ENCODE measurements around the gene MIAT. TPM values are rescaled to one million over a fixed set of nuclear protein-coding genes. Genes with fewer than 3 reads are reported as not detected.
A peak's percentile ranks its signal among the peaks of the same experiment; 100 is the strongest.
"Not testable (repeated sequence)": the region's sequence is repeated elsewhere in the genome, so short reads cannot be mapped to it uniquely, and the experiment has no call there.

MIAT gene
- total RNA-seq, 1 donor from 2014 or later = 1.1 TPM

DNA sequence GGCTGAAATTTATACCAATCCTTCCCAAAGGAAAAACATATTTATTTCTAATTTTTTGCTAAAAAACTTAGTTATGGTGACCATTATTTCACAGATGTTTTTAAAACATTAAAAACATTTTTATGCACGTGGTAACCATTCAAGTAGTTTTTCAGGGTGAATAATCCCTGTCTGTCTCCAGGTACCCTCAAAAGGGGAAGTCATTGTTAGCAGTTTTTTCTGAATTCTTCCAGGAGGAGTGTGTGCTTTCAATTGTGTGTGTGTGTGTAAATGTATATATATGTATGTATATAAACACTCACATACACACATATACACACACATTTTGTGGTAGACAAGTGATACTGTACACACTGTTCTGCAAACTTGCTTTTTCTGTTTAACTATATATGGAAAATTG lies 43.9 kb downstream of the MIAT start:
- ATAC-seq = no peak

DNA sequence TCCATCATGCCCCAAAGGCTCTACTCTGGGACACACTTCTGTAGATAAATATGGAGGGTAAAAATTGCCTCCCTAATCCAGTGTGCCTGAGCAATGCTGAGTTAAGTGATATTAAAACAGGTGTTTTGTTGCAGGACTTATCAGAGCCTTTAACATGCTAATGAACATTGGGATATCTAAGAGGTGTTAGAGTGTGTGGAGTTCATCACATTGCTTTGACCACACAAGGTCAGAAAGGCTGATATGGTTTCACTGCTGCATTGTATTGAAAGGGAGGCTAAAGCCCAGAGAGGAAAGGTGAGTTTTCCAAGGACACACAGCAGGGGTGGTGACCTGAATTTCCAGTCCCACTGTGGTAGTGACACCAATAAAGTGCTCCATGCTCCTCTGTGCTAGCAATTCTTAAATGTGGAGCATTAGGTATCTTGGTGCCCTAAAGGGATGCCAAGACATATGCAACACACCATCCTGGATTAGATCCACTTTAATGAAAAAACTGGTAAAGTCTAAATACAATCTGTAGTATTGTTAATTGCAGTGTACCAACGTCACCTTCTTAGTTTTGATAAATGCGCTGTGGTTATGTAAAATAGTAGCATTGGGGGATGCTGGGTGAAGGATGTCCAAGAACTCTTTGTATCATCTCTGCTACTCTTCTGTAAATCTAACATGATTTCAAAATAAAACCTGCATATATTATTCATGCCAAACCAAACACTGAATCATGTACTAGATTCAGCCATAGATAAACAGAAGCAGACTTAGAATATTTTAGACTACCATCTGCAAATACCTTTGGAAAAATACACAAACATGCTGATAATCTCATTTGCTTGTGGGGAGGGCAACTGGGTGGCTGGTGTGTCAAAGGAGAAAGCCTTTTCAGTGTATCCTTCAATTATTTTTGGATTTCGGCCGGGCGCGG lies 45.8 kb downstream of the MIAT start:
- ATAC-seq = no peak

GRCh38 chr22:26705379-26705778 lies 48.0 kb downstream of the MIAT start:
- ATAC-seq = not testable (repeated sequence)

- ATAC-seq = no peak
These were observed 49.7 kb downstream of the MIAT start for GRCh38 chr22:26707090-26707489.

- peak; percentile 63 for ATAC-seq
These were observed 50.2 kb downstream of the MIAT start for GRCh38 chr22:26707581-26707980.

GRCh38 chr22:26708256-26709009 lies 51.0 kb downstream of the MIAT start:
- no peak for ATAC-seq

DNA sequence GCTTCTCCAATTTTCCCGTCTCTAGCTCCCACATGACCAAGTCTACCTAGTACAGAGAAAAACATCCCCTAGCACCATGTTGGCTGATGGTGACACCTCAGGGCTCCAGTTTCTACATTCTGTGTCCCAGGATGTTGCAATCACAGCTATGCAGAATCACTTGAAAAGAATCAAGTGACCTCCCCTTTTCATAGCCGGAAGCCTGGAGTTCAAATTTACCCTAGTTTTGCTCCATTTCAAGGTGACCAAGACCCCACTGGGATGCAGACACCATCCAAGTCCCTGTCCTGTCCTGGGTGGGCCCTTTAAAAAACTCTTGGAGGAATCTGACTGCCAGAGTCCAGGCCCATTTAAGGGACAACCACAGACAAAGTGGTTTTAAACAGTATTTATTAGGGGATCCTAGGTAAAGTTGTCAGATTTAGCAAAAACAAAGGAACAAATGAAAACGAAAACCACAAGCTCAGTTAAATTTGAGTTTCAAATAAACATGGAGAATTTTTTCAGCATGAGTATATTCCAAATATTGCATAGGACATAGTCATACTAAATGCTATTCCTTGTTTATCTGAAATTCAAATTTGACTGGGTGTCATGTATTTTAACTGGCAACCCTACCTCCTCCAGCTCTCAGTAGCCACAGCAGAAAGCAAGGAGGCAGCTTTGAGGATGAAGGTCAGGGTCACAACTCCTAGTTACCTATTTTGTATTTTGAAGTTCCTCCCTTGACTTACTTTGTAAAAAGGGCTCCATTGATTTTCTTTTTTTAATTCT lies 52.4 kb downstream of the MIAT start:
- ATAC-seq = no peak

GRCh38 chr22:26711205-26711963 lies 54.0 kb downstream of the MIAT start:
- no peak for ATAC-seq

- ATAC-seq = no peak
These were observed 54.8 kb downstream of the MIAT start for GRCh38 chr22:26712158-26712557.

GRCh38 chr22:26713823-26714449 lies 56.5 kb downstream of the MIAT start:
- ATAC-seq = no peak

- no peak for ATAC-seq
These were observed 57.6 kb downstream of the MIAT start for GRCh38 chr22:26714971-26715370.

DNA sequence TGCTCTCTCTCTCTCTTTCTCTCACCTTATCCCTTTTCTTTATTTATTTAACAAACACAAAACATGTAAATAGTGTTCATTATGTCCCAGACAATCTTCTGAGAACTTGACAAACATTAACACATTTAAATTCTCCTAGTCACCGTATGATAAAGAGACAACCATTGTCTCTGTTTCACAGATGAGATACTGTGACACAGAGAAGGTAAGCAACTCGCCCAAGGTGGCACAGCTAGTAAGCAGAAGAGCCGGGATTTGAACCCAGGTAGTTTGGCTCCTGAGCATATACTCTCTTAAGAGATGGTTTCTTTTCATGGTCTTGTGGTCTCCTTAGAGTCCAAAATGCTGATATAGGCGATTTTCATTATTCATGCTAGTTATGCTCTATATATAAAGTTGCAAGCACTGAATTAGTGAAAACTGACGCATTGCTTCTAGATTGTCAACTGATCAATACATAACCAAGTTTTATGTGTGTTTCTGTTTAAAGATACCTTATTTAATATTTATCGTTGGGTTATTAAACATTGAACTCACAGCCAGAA lies 58.1 kb downstream of the MIAT start:
- ATAC-seq = no peak

- no peak for ATAC-seq
These were observed 61.1 kb downstream of the MIAT start for GRCh38 chr22:26718488-26718887.

DNA sequence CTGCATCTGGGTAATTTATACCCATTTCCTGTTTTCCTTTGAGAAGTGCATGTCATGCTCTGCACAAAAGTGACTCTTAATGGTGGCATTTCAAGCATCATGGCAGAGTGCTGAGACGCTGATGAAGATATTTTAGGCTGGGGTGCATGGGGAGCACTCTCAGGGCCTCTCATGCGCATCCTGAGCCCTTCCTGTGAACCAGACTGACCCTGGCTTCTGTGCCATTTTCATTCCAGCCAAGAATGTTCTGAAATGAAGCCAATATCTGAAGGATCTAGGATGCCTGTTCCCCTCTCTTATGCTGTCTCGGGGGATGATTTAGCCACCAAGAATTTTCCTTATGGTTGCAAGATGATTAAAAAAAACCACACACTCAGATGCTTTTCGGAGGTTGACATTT lies 61.5 kb downstream of the MIAT start:
- no peak for ATAC-seq

DNA sequence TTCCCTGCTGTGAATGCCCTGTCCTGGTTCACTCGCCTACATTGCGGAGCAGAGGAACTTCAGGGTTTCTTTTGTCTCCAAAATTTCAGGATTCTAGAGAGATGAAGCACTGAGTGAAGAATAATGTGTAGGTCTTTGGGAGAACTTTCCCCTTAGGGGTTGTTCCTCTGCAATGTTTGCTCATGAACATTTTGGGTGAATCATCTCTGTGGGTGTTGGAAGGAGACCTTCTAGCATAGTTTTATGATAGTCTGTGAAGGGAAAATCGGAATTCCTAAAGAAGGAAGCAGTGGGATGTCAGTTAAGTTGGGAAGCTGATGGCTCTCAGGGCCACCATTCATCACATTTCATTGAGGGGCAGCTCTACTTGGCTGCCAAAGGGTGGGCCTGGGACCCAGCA lies 64.8 kb downstream of the MIAT start:
- no peak for ATAC-seq

- ATAC-seq = no peak
These were observed 67.0 kb downstream of the MIAT start for GRCh38 chr22:26724414-26724813.

GRCh38 chr22:26725012-26725676 lies 67.8 kb downstream of the MIAT start:
- no peak for ATAC-seq
